GM10266 (cell line): ENCODE data around the gene KCNJ3.
"Not testable (repeated sequence)": the region's sequence is repeated elsewhere in the genome, so short reads cannot be mapped to it uniquely, and the experiment has no call there.

ENCODE experiments used
- DNase-seq: peaks from one replicate; pipeline ENCODE4 v3.0.0; 2012; ENCODE audit errors: extremely low spot score
- CTCF ChIP-seq: IDR thresholded peaks from 2 replicates; pipeline ENCODE4 v1.5.1; 2012; ENCODE audit warnings: mild to moderate bottlenecking, low read depth; ENCODE audit not compliant: control insufficient read depth, insufficient read depth; ENCODE audit errors: missing control alignments

KCNJ3 gene

DNA sequence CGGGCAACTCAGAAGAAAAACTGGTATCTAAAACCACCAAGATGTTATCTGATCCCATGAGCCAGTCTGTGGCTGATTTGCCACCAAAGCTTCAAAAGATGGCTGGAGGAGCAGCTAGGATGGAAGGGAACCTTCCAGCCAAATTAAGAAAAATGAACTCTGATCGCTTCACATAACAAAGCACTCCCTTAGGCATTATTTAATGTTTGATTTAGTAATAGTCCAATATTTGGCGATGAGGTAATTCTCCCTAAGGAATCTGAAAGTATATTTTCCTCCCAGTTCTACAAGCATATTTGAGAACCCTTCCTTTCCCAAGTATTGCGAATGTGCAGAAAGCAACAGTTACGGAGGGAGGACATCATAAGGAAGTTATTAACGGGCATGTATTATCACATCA lies 156.6 kb downstream of the KCNJ3 start:
- no peak for TF ChIP-seq CTCF
- no peak for DNase-seq

DNA sequence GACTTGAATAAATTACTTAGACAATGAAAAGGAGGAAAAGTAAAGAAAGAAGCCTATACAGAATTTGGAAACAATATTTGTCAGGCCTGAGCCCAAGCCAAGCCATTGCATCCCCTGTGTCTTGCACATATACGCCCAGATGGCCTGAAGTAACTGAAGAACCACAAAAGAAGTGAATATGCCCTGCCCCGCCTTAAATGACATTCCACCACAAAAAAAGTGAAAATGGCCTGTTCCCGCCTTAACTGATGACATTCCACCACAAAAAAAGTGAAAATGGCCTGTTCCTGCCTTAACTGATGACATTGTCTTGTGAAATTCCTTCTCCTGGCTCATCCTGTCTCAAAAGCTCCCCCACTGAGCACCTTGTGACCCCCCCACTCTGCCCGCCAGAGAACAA lies 168.7 kb downstream of the KCNJ3 start:
- not testable (repeated sequence) for DNase-seq

DNA sequence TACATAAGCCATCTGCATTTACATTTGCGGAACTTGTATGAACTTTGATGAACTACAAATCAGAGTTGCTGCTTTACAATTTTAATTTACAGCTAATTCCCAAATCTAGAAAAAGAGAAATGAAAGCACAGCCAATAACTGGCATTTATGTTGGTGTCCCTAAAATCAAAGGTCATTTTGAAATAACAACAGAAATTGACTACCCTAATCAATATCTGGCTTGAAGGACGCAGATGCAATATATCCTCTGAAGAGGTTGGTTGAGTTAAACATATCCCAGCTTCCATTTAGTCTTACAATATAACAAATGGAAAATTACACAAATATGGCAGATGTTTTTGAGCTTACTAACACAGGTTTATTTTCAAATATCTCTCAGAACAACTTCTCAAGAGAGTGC lies 177.5 kb downstream of the KCNJ3 start:
- TF ChIP-seq CTCF: no peak
- no peak for DNase-seq

DNA sequence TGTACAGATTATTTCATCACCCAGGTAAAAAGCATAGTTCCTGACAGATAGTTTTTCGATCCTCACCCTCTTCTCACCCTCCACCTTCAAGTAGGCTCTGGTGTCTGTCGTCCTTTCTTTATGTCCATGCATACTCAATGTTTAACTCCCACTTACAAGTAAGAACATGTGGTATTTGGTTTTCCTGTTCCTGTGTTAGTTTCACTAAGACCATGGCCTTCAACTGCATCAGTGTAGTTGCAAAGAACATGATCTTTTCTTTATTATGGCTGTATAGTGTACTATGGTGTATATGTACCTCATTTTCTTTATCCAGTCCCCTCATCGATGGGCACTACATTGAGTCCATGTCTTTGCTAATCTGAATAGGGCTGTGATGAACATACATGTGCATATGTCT lies 184.2 kb downstream of the KCNJ3 start:
- no peak for DNase-seq
- no peak for TF ChIP-seq CTCF

DNA sequence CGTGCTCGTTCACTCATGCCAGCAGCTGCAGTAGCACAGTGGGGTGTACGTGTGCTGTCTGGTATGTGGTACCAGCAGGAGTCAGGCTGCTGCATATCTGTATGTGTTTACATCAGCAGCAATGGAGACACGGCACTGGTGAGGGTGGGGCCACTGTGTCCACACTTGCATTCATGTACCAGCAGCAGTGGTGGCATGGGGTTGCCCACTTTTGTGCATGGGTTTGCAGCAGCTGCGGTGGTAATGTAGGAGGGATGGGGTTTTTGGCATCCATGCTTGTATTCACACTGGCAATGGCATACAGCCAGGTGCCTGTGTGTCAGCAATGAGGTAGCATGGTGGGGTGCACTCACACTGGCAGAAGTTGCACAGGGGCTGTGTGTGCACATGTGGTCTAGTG lies 187.8 kb downstream of the KCNJ3 start:
- no peak for DNase-seq

DNA sequence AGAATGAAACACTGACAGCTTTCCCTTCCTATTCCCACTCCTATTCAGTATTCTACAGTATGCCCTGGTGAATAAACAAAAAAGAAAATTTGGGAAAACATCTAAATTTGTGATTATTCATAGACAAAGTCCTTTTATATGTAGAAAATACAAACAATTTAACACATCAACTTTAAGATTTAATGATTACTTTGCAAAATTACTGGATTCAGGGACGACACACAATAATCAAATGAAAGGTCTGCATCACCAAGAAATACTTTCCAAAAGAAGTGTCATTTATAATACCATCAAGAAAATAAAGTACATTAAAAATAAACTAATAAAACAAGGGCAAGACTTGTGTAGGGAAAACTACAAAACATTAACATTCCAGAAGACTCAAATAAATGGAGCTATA lies 199.8 kb downstream of the KCNJ3 start:
- DNase-seq: no peak
- TF ChIP-seq CTCF: no peak

More for the DNA sequence above, 187.8 kb downstream of the KCNJ3 start:
- TF ChIP-seq CTCF: no peak

- no peak for DNase-seq
- no peak for TF ChIP-seq CTCF
Measured at GRCh38 chr2:154901063-154901462, 202.6 kb downstream of the KCNJ3 start.
